Small intestine (tissue), 7 donors: ENCODE results near the gene RFK. TPM values are rescaled to one million over a fixed set of nuclear protein-coding genes. Genes with fewer than 3 reads are reported as not detected.

ENCODE experiments used
- DNase-seq, 2 donors: peaks; one replicate each; pipeline versions ENCODE4 v3.0.0 to v3.0.0-alpha.2; 2013
- FAIRE-seq: peaks from 2 replicates; lab custom pipeline; 2012; peaks lifted over from hg19 to GRCh38; lab: Jason Lieb, UNC
- H3K27ac ChIP-seq, 3 donors: one replicate each; pipeline ENCODE4 v1.5.1; 2013; ENCODE audit warnings: low read length in 2 of 3, mild to moderate bottlenecking in 2 of 3, control low read depth in 1 of 3, inconsistent platforms in 1 of 3, low read depth in 1 of 3, moderate library complexity in 1 of 3
- H3K27me3 ChIP-seq, 3 donors: one replicate each; pipeline ENCODE4 v1.6.1; 2013; ENCODE audit warnings: low read length in 3 of 3, inconsistent platforms in 1 of 3; ENCODE audit not compliant: control insufficient read depth in 3 of 3, insufficient read depth in 3 of 3
- H3K36me3 ChIP-seq, 3 donors: one replicate each; pipeline ENCODE4 v1.6.1; 2013; ENCODE audit warnings: low read length in 3 of 3, inconsistent platforms in 1 of 3, low read depth in 1 of 3, mild to moderate bottlenecking in 1 of 3, moderate library complexity in 1 of 3; ENCODE audit not compliant: control insufficient read depth in 3 of 3, insufficient read depth in 2 of 3
- H3K4me1 ChIP-seq, 3 donors: one replicate each; pipeline ENCODE4 v1.6.1; 2013; ENCODE audit warnings: low read length in 2 of 3, inconsistent platforms in 1 of 3, low read depth in 1 of 3, mild to moderate bottlenecking in 1 of 3, moderate library complexity in 1 of 3; ENCODE audit not compliant: control insufficient read depth in 3 of 3, insufficient read depth in 2 of 3
- H3K4me3 ChIP-seq, 3 donors: one replicate each; pipeline ENCODE4 v1.5.1; 2013; ENCODE audit warnings: low read length in 3 of 3, control low read depth in 1 of 3, inconsistent platforms in 1 of 3, low read depth in 1 of 3, mild to moderate bottlenecking in 1 of 3, moderate library complexity in 1 of 3
- H3K9me3 ChIP-seq, 2 donors: one replicate each; pipeline ENCODE4 v1.6.1; 2013; ENCODE audit warnings: low read depth in 1 of 2, low read length in 1 of 2; ENCODE audit not compliant: control insufficient read depth in 2 of 2, insufficient read depth in 1 of 2
- WGBS, 3 donors: extraction: QIAGEN DNeasy Blood & Tissue Kit; methylation state at CpG; one replicate each; pipeline ENCODE4 v1.1.7; 2013; 5-methylcytosine and 5-hydroxymethylcytosine counted together
- polyA plus RNA-seq, 4 donors: library from polyadenylated mRNA; stranded (reverse) in 3 of 4; unstranded in 1 of 4; fragments of 200-250 nt in 3 of 4; fragments of 120-200 nt in 1 of 4; gene quantifications; one replicate each; pipeline versions ENCODE4 v1.2.1 to v1.2.3, GENCODE V29; 2013
- donor health status: healthy with polysubstance abuse.
- donor health status: control.
- donor health status: control.
- donor health status: Bipolar disorder and iron deficiency.
- donor health status: healthy.

Gene RFK
- polyA plus RNA-seq, 4 donors: 28.3 to 67.3 (median 49.0) TPM

DNA sequence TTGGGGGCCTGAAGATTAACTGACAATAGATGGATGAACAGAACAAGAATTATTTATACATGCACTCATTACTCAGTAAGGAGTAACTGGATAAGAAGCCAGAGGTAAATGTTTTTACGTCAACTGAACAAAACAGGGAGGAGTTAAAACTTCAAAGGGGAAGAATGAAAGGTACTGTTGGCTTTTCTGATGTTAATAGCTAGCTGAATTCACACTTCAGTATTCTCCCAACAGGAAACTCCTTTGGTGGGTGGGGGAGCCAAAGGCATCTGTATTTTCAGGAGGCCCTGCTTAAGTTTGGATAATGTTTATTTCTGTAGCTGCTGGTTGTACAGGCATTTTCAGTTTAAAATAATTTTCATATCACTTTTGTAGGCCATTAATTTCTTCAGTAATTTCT lies 23.2 kb upstream of the RFK start:
- Histone ChIP-seq H3K4me3 (no peak overlapping the region), H3K27me3 (no peaks in the 10 kb centered on the region), H3K27ac (no peak overlapping the region), H3K36me3 (no peaks in the 10 kb centered on the region), H3K4me1 (no peaks in the 10 kb centered on the region), H3K9me3 (peaks cover 0 to 17% of the 10 kb centered on the region in 2 donors)
- FAIRE-seq: no peak
- no peak for DNase-seq
- 0 to 35% (median 30%) methylated on average over 1 of the region's 1 CpG for WGBS, 3 donors

- FAIRE-seq (no peak), DNase-seq (peak in 1 of 2 donors; percentile 35)
- no peak overlapping the region for H3K27ac ChIP-seq
- no peaks in the 10 kb centered on the region for H3K36me3 ChIP-seq
- no peaks in the 10 kb centered on the region for H3K27me3 ChIP-seq
- H3K9me3 ChIP-seq: peaks cover 0 to 17% of the 10 kb centered on the region in 2 donors
- no peak overlapping the region for H3K4me3 ChIP-seq
- no peaks in the 10 kb centered on the region for H3K4me1 ChIP-seq
Observed at GRCh38 chr9:76415731-76416130, 21.5 kb upstream of the RFK start.

GRCh38 chr9:76415154-76415553 lies 20.9 kb upstream of the RFK start:
- H3K4me3 ChIP-seq: no peak overlapping the region
- DNase-seq: no peak
- H3K27me3 ChIP-seq: no peaks in the 10 kb centered on the region
- H3K9me3 ChIP-seq: peaks cover 0 to 17% of the 10 kb centered on the region in 2 donors
- FAIRE-seq: no peak
- 51 to 60% (median 59%) methylated on average over 2 of the region's 2 CpGs for WGBS, 3 donors
- peak overlapping the region in 1 of 3 donors; percentile 41 for H3K27ac ChIP-seq
- no peaks in the 10 kb centered on the region for H3K36me3 ChIP-seq
- H3K4me1 ChIP-seq: no peaks in the 10 kb centered on the region

DNA sequence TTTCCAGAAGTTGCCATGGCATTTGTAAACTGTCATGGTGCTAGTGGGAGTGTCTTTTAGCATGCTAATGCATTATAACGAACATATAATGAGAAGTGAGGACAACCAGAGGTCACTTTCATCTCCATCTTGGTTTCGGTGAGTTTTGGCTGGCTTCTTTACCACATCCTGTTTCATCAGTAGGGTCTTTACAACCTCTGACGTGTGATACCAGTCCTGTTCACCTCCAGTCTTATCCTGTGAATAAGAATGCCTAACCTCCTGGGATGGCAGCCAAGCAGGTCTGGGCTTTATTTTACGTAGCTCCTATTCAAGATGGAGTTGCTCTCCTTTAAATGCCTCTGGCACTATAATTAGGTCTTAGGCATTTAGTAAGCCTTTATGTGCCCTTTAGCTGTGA lies 20.4 kb upstream of the RFK start:
- 65 to 73% (median 67%) methylated on average over 4 of the region's 4 CpGs for WGBS, 3 donors
- DNase-seq (no peak), FAIRE-seq (no peak)
- Histone ChIP-seq H3K27me3 (no peaks in the 10 kb centered on the region), H3K27ac (no peak overlapping the region), H3K9me3 (peaks cover 0 to 17% of the 10 kb centered on the region in 2 donors), H3K4me1 (no peaks in the 10 kb centered on the region), H3K4me3 (no peak overlapping the region), H3K36me3 (no peaks in the 10 kb centered on the region)

GRCh38 chr9:76413658-76414057 lies 19.4 kb upstream of the RFK start:
- no peaks in the 10 kb centered on the region for H3K36me3 ChIP-seq
- H3K27me3 ChIP-seq: no peaks in the 10 kb centered on the region
- DNase-seq: no peak
- no peak overlapping the region for H3K4me3 ChIP-seq
- H3K9me3 ChIP-seq: peaks cover 0 to 17% of the 10 kb centered on the region in 2 donors
- no peak overlapping the region for H3K27ac ChIP-seq
- no peak for FAIRE-seq
- H3K4me1 ChIP-seq: no peaks in the 10 kb centered on the region

DNA sequence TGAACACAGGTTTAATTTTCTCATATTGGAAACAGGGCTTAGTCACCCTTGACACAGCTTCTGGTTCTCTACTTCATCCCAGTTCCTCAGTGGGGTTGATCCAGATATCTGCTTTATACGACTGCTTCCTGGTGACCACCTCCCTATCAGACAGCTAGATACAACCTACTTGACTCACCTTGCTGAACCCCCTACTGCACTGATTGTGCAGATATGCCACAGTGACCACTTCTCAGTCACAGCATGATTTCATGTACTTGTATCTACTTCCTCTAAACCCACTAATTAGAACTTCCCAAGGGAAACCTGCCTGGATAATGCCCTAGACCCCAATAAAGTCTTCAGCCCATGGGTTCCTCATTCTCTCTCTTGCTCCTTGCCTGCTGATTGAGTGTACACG lies 18.4 kb upstream of the RFK start:
- Histone ChIP-seq H3K4me1 (no peaks in the 10 kb centered on the region), H3K27me3 (no peaks in the 10 kb centered on the region), H3K9me3 (peaks cover 0 to 17% of the 10 kb centered on the region in 2 donors), H3K27ac (no peak overlapping the region), H3K36me3 (no peaks in the 10 kb centered on the region), H3K4me3 (no peak overlapping the region)
- DNase-seq: no peak
- FAIRE-seq: no peak
- 48 to 65% (median 57%) methylated on average over 2 of the region's 2 CpGs for WGBS, 3 donors

DNA sequence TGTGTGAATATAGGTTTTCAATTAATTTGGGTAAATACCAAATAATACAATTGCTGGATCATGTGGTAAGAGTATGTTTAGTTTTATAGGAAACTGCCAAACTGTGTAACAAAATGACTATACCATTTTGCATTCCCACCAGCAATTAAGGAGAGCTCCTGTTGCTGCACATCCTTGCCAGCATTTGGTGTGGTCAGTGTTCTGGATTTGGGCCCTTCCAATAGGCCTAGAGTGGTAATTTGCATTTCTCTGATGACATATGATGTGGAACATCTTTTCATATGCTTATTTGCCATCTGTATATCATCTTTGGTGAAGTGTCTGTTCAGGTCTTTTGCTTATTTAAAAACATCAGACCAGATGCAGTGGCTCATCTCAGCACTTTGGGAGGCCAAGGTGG lies 11.6 kb upstream of the RFK start:
- DNase-seq (no peak), FAIRE-seq (no peak)
- Histone ChIP-seq H3K9me3 (no peaks in the 10 kb centered on the region), H3K27me3 (no peaks in the 10 kb centered on the region), H3K27ac (no peak overlapping the region), H3K4me3 (no peak overlapping the region), H3K4me1 (peaks cover 0 to 11% (median 0%) of the 10 kb centered on the region in 3 donors), H3K36me3 (no peaks in the 10 kb centered on the region)

DNA sequence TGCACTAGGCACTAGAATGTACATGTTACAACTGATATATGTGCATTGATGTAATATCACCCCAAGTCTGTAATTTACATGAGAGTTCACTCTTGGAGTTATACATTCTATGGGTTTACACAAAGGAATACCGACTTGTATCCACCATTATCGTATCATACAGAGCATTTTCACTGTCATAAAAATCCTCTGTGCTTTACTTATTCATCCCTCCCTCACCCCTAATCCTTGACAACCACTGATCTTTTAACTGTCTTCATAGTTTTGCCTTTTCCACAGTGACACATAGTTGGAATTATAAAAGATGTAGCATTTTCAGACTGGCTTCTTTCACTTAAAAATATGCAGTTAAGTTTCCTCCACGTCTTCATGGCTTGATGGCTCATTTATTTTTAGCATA lies 11.1 kb upstream of the RFK start:
- DNase-seq: no peak
- FAIRE-seq: no peak
- peaks cover 0 to 11% (median 0%) of the 10 kb centered on the region in 3 donors for H3K4me1 ChIP-seq
- no peaks in the 10 kb centered on the region for H3K9me3 ChIP-seq
- WGBS, 3 donors: 77 to 92% (median 85%) methylated on average over 3 of the region's 3 CpGs
- H3K4me3 ChIP-seq: no peak overlapping the region
- no peak overlapping the region for H3K27ac ChIP-seq
- H3K36me3 ChIP-seq: no peaks in the 10 kb centered on the region
- H3K27me3 ChIP-seq: no peaks in the 10 kb centered on the region

- H3K36me3 ChIP-seq: no peaks in the 10 kb centered on the region
- DNase-seq (no peak), FAIRE-seq (no peak)
- H3K4me3 ChIP-seq: no peak overlapping the region
- H3K4me1 ChIP-seq: peaks cover 0 to 11% (median 0%) of the 10 kb centered on the region in 3 donors
- H3K27ac ChIP-seq: no peak overlapping the region
- 15 to 51% (median 40%) methylated on average over 1 of the region's 1 CpG for WGBS, 3 donors
- H3K9me3 ChIP-seq: no peaks in the 10 kb centered on the region
- H3K27me3 ChIP-seq: no peaks in the 10 kb centered on the region
Observed at GRCh38 chr9:76404401-76404800, 10.2 kb upstream of the RFK start.
